IMR-90 (cell line): ENCODE measurements around the gene MYEOV. TPM values are rescaled to one million over a fixed set of nuclear protein-coding genes. Genes with fewer than 3 reads are reported as not detected.
A peak's percentile ranks its signal among the peaks of the same experiment; 100 is the strongest.

Experiments
- ATAC-seq: fragments of 200-7000 bp; cut with Tn5 transposase; 2 replicates; pipeline ENCODE4 v1.9.1; 2020; ENCODE audit warnings: low read depth, mild to moderate bottlenecking, moderate library complexity
- BruUV-seq: library from RNA; stranded (reverse); fragments of 400-500 nt; replicated peaks from 2 replicates; lab custom pipeline; 2021; lab: Mats Ljungman, UMichigan
- CTCF ChIA-PET: fragments of 300-600 bp; formaldehyde crosslinking; extraction: SDS; loops from one replicate; lab custom pipeline; 2021; ENCODE audit warnings: antibody characterized with exemption; lab: Yijun Ruan, JAX
- POLR2A ChIA-PET: fragments of 300-600 bp; sonication (Branson Sonifier 250); formaldehyde crosslinking; loops from one replicate; lab custom pipeline; 2022; ENCODE audit warnings: antibody characterized with exemption; ENCODE audit not compliant: unreplicated experiment; lab: Charles Lee
- DNase-seq: peaks from one replicate; pipeline ENCODE4 v3.0.0; 2013
- H2AFZ ChIP-seq: replicated peaks from 2 replicates; pipeline ENCODE3; 2013; ENCODE audit warnings: low read length, mild to moderate bottlenecking; ENCODE audit not compliant: poor library complexity
- H2AK5ac ChIP-seq: 2 replicates; pipeline ENCODE4 v1.6.1; 2013; ENCODE audit warnings: low read depth, low read length, inconsistent platforms
- H2AK9ac ChIP-seq: replicated peaks from 2 replicates; pipeline ENCODE3; 2013; ENCODE audit warnings: mild to moderate bottlenecking, low read depth, low read length, moderate library complexity; ENCODE audit not compliant: poor library complexity
- H2BK120ac ChIP-seq: 2 replicates; pipeline ENCODE4 v1.6.1; 2013; ENCODE audit warnings: low read depth, low read length, inconsistent platforms
- H2BK15ac ChIP-seq: 3 replicates; pipeline ENCODE4 v1.6.1; 2013; ENCODE audit warnings: low read depth, low read length, inconsistent platforms
- H2BK20ac ChIP-seq: 2 replicates; pipeline ENCODE4 v1.6.1; 2013; ENCODE audit warnings: low read depth, mild to moderate bottlenecking, inconsistent platforms, low read length, moderate library complexity
- H2BK5ac ChIP-seq: 2 replicates; pipeline ENCODE4 v1.6.1; 2013; ENCODE audit warnings: mild to moderate bottlenecking, low read depth, low read length, inconsistent platforms; ENCODE audit not compliant: poor library complexity, severe bottlenecking
- H3K14ac ChIP-seq: replicated peaks from 2 replicates; pipeline ENCODE4 v1.6.1; 2013; ENCODE audit warnings: low read depth, low read length, inconsistent platforms
- H3K18ac ChIP-seq: 2 replicates; pipeline ENCODE4 v1.6.1; 2013; ENCODE audit warnings: low read depth, low read length, control low read depth
- H3K23ac ChIP-seq: 2 replicates; pipeline ENCODE4 v1.6.1; 2013; ENCODE audit warnings: low read depth, low read length, inconsistent platforms
- H3K27ac ChIP-seq: 2 replicates; pipeline ENCODE4 v1.5.1; 2013; ENCODE audit warnings: mild to moderate bottlenecking, control low read depth, low read length; ENCODE audit not compliant: insufficient read depth
- H3K27me3 ChIP-seq: 2 replicates; pipeline ENCODE4 v1.6.1; 2013; ENCODE audit warnings: low read length; ENCODE audit not compliant: control insufficient read depth, insufficient read depth
- H3K36me3 ChIP-seq: 2 replicates; pipeline ENCODE4 v1.6.1; 2013; ENCODE audit warnings: low read length, mixed read lengths; ENCODE audit not compliant: control insufficient read depth, insufficient read depth
- H3K4ac ChIP-seq: 2 replicates; pipeline ENCODE4 v1.6.1; 2013; ENCODE audit warnings: low read depth, low read length, inconsistent platforms
- H3K4me1 ChIP-seq: 2 replicates; pipeline ENCODE4 v1.6.1; 2013; ENCODE audit warnings: low read length, mixed read lengths; ENCODE audit not compliant: control insufficient read depth, insufficient read depth
- H3K4me2 ChIP-seq: 2 replicates; pipeline ENCODE4 v1.6.1; 2013; ENCODE audit warnings: low read depth, mild to moderate bottlenecking, control low read depth, low read length, moderate library complexity
- H3K4me3 ChIP-seq: 2 replicates; pipeline ENCODE4 v1.5.1; 2013; ENCODE audit warnings: low read depth, mild to moderate bottlenecking, control low read depth, low read length, moderate library complexity; ENCODE audit not compliant: insufficient read depth
- H3K56ac ChIP-seq: 2 replicates; pipeline ENCODE4 v1.6.1; 2013; ENCODE audit warnings: low read length, inconsistent platforms; ENCODE audit not compliant: insufficient read depth; ENCODE audit errors: extremely low read depth
- H3K79me1 ChIP-seq, 2 experiments: 2 replicates each; pipeline ENCODE4 v1.6.1; 2013; ENCODE audit warnings: low read length in 2 of 2, inconsistent platforms in 1 of 2, low read depth in 1 of 2
- H3K9ac ChIP-seq: 2 replicates; pipeline ENCODE4 v1.6.1; 2013; ENCODE audit warnings: low read depth, low read length, control low read depth
- H3K9me1 ChIP-seq: 2 replicates; pipeline ENCODE4 v1.6.1; 2013; ENCODE audit warnings: low read length, inconsistent platforms; ENCODE audit not compliant: insufficient read depth
- H3K9me3 ChIP-seq: 2 replicates; pipeline ENCODE4 v1.6.1; 2013; ENCODE audit warnings: low read length; ENCODE audit not compliant: control insufficient read depth, insufficient read depth
- H4K20me1 ChIP-seq: 2 replicates; pipeline ENCODE4 v1.6.1; 2013; ENCODE audit warnings: low read length, inconsistent platforms; ENCODE audit not compliant: insufficient read depth
- H4K5ac ChIP-seq: 2 replicates; pipeline ENCODE4 v1.6.1; 2013; ENCODE audit warnings: mild to moderate bottlenecking, low read depth, low read length, control low read depth
- H4K8ac ChIP-seq, 2 experiments: 2 replicates each; pipeline ENCODE4 v1.6.1; 2013; ENCODE audit warnings: low read depth in 2 of 2, low read length in 2 of 2, control low read depth in 1 of 2, inconsistent platforms in 1 of 2
- H4K91ac ChIP-seq: 2 replicates; pipeline ENCODE4 v1.6.1; 2013; ENCODE audit warnings: low read depth, low read length, inconsistent platforms; ENCODE audit not compliant: insufficient read depth
- BHLHE40 ChIP-seq: fragments of 150-350 bp; IDR thresholded peaks from 2 replicates; pipeline ENCODE4 v1.6.1; 2016; ENCODE audit warnings: mild to moderate bottlenecking, low read depth, low read length
- CEBPB ChIP-seq: IDR thresholded peaks from 2 replicates; pipeline ENCODE4 v1.6.1; 2012; ENCODE audit warnings: low read depth, low read length, improper control_type of control experiment
- CHD1 ChIP-seq: IDR thresholded peaks from 2 replicates; pipeline ENCODE4 v1.6.1; 2012; ENCODE audit warnings: low read depth, low read length, improper control_type of control experiment
- FOS ChIP-seq: fragments of 150-350 bp; IDR thresholded peaks from 2 replicates; pipeline ENCODE4 v1.6.1; 2016; ENCODE audit warnings: low read depth, low read length
- MAFK ChIP-seq: IDR thresholded peaks from 2 replicates; pipeline ENCODE4 v1.6.1; 2012; ENCODE audit warnings: low read depth, low read length, improper control_type of control experiment
- MAZ ChIP-seq: IDR thresholded peaks from 2 replicates; pipeline ENCODE4 v1.6.1; 2012; ENCODE audit warnings: low read depth, mild to moderate bottlenecking, low read length, improper control_type of control experiment, moderate library complexity, borderline replicate concordance
- MXI1 ChIP-seq: IDR thresholded peaks from 2 replicates; pipeline ENCODE4 v1.6.1; 2012; ENCODE audit warnings: low read depth, mild to moderate bottlenecking, low read length, moderate library complexity, borderline replicate concordance
- NFE2L2 ChIP-seq: fragments of 150-350 bp; IDR thresholded peaks from 2 replicates; pipeline ENCODE4 v1.6.1; 2016; ENCODE audit warnings: low read depth, mild to moderate bottlenecking, low read length
- POLR2A ChIP-seq: IDR thresholded peaks from 2 replicates; pipeline ENCODE4 v1.6.1; 2012; ENCODE audit warnings: mild to moderate bottlenecking, low read depth, low read length
- RAD21 ChIP-seq: IDR thresholded peaks from 2 replicates; pipeline ENCODE4 v1.6.1; 2012; ENCODE audit warnings: low read length, improper control_type of control experiment
- RCOR1 ChIP-seq: IDR thresholded peaks from 2 replicates; pipeline ENCODE4 v1.6.1; 2012; ENCODE audit warnings: mild to moderate bottlenecking, low read length, improper control_type of control experiment; ENCODE audit not compliant: insufficient replicate concordance
- RFX5 ChIP-seq: IDR thresholded peaks from 2 replicates; pipeline ENCODE4 v1.8.0; 2012; ENCODE audit warnings: low read depth, mild to moderate bottlenecking, low read length, moderate library complexity
- SMC3 ChIP-seq: fragments of 150-350 bp; IDR thresholded peaks from 2 replicates; pipeline ENCODE4 v1.6.1; 2016; ENCODE audit warnings: low read depth, mild to moderate bottlenecking, antibody characterized with exemption, low read length, moderate library complexity
- WGBS, 2 experiments: methylation state at CpG; one replicate each; pipeline versions ENCODE4 v1.1.5 to v1.1.7; 2013; ENCODE audit warnings: missing lambda C conversion rate in 2 of 2; ENCODE audit not compliant: insufficient read length in 1 of 2; ENCODE audit errors: extremely low coverage in 2 of 2; 5-methylcytosine and 5-hydroxymethylcytosine counted together
- dilution Hi-C: fragments of 300-500 bp; cut with HindIII; formaldehyde crosslinking; loops from one replicate; pipeline ENCODE4 v1.14.3; 2018; ENCODE audit warnings: low sequenced_read_pairs; ENCODE audit not compliant: unreplicated experiment
- in situ Hi-C: fragments of 300-500 bp; cut with MboI; formaldehyde crosslinking; loops from 3 replicates; pipeline ENCODE4 v1.14.3; 2019; ENCODE audit warnings: low sequenced_read_pairs, inconsistent platforms, mixed read lengths
- intact Hi-C: fragments of 100-400 bp; cut with micrococcal nuclease; formaldehyde crosslinking; loops from 2 replicates; pipeline ENCODE4 v1.10.0; 2022
- polyA plus RNA-seq, 3 experiments: library from polyadenylated mRNA; depleted of rRNA; stranded (reverse); fragments of >200 nt; gene quantifications; 2 replicates each; pipeline ENCODE4 v1.2.3, GENCODE V29; 2012; ENCODE audit warnings: low replicate concordance in 1 of 3
- total RNA-seq: library from RNA; depleted of rRNA; stranded (reverse); fragments of >200 nt; gene quantifications from 2 replicates; pipeline ENCODE4 v1.2.3, GENCODE V29; 2012
- TF ChIP-seq, protein P1 (sequence below): fragments of 150-350 bp; IDR thresholded peaks from 2 replicates; pipeline ENCODE4 v1.6.1; 2016; ENCODE audit warnings: low read depth, mild to moderate bottlenecking, low read length, moderate library complexity, borderline replicate concordance
- TF ChIP-seq, protein P2 (sequence below): fragments of 150-350 bp; IDR thresholded peaks from 2 replicates; pipeline ENCODE4 v1.6.1; 2017; ENCODE audit warnings: mild to moderate bottlenecking, antibody characterized with exemption, low read length, low read depth
- TF ChIP-seq, protein P3 (sequence below): conservative IDR thresholded peaks from 2 replicates; pipeline ENCODE4 v1.5.1; 2012; ENCODE audit warnings: mild to moderate bottlenecking, low read depth, low read length, improper control_type of control experiment

The MYEOV gene
- total and polyA plus RNA-seq, 2 of the 4 experiments (the other 2 are of a cell fraction): 5.8 to 6.8 TPM

DNA sequence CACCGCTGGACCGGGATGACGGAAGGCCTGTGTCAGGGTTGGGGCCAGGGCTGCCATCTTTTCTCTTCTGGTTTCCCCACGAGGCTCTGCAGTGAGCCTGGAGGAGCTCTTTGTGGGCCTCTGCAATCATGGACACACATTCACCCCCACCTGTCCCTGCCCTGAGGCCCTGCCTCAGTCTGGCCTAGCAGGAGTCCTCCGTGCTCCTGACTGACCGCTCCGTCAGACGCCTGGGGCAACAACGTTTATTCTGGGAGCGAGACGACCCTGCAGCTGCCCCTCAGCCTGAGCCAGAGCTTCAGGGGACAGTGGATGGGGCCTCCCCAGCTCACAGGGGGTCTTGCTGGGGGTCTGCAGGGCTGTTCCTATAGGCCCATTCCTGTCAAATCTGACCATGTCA is 8.2 kb upstream of the MYEOV start:
- BruUV-seq: no TSS peak
- Histone ChIP-seq H2AK5ac (no peak overlapping the region), H2AFZ (peak overlapping the region; percentile 6)

More for the DNA sequence above, 8.2 kb upstream of the MYEOV start:
- Histone ChIP-seq H3K9me3 (peaks cover 3% of the 10 kb centered on the region), H3K36me3 (no peaks in the 10 kb centered on the region), H4K20me1 (no peaks in the 10 kb centered on the region), H3K9me1 (peaks cover 4% of the 10 kb centered on the region; the same call in 1 of the 2 replicates), H2BK120ac (no peak overlapping the region), H3K4me1 (peaks cover 5% of the 10 kb centered on the region), H3K4me3 (no peak overlapping the region), H3K4me2 (no peak overlapping the region), H2BK15ac (no peak overlapping the region), H4K91ac (no peak overlapping the region), H3K9ac (no peak overlapping the region), H3K56ac (no peak overlapping the region), H3K27me3 (no peaks in the 10 kb centered on the region), H2BK5ac (no peak overlapping the region), H2BK20ac (no peak overlapping the region), H3K4ac (no peak overlapping the region), H3K23ac (no peak overlapping the region), H2AK9ac (no peak overlapping the region), H4K8ac (no peak overlapping the region), H3K27ac (no peak overlapping the region), H3K14ac (no peak overlapping the region), H3K79me1 (no peaks in the 10 kb centered on the region), H3K18ac (no peak overlapping the region), H4K5ac (no peak overlapping the region)
- ChIA-PET CTCF (no interaction called here), POLR2A (no interaction called here)
- dilution Hi-C loops (no loop called here), intact Hi-C loops (no loop called here), in situ Hi-C loops (no loop called here)
- no peak for DNase-seq
- no peak for ATAC-seq
- 90% methylated on average over 9 of the region's 11 CpGs; no CpG with 5 or more reads in 1 of the 2 experiments for WGBS, 2 experiments
- TF ChIP-seq, protein P1, sequence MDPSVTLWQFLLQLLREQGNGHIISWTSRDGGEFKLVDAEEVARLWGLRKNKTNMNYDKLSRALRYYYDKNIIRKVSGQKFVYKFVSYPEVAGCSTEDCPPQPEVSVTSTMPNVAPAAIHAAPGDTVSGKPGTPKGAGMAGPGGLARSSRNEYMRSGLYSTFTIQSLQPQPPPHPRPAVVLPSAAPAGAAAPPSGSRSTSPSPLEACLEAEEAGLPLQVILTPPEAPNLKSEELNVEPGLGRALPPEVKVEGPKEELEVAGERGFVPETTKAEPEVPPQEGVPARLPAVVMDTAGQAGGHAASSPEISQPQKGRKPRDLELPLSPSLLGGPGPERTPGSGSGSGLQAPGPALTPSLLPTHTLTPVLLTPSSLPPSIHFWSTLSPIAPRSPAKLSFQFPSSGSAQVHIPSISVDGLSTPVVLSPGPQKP: no peak
- no peak for TF ChIP-seq POLR2A
- TF ChIP-seq FOS: no peak
- TF ChIP-seq MAZ: no peak
- no peak for TF ChIP-seq RCOR1
- TF ChIP-seq, protein P2, sequence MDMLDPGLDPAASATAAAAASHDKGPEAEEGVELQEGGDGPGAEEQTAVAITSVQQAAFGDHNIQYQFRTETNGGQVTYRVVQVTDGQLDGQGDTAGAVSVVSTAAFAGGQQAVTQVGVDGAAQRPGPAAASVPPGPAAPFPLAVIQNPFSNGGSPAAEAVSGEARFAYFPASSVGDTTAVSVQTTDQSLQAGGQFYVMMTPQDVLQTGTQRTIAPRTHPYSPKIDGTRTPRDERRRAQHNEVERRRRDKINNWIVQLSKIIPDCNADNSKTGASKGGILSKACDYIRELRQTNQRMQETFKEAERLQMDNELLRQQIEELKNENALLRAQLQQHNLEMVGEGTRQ: no peak
- no peak for TF ChIP-seq NFE2L2
- no peak for TF ChIP-seq RAD21
- no peak for TF ChIP-seq MXI1
- no peak for TF ChIP-seq CEBPB
- TF ChIP-seq, protein P3, sequence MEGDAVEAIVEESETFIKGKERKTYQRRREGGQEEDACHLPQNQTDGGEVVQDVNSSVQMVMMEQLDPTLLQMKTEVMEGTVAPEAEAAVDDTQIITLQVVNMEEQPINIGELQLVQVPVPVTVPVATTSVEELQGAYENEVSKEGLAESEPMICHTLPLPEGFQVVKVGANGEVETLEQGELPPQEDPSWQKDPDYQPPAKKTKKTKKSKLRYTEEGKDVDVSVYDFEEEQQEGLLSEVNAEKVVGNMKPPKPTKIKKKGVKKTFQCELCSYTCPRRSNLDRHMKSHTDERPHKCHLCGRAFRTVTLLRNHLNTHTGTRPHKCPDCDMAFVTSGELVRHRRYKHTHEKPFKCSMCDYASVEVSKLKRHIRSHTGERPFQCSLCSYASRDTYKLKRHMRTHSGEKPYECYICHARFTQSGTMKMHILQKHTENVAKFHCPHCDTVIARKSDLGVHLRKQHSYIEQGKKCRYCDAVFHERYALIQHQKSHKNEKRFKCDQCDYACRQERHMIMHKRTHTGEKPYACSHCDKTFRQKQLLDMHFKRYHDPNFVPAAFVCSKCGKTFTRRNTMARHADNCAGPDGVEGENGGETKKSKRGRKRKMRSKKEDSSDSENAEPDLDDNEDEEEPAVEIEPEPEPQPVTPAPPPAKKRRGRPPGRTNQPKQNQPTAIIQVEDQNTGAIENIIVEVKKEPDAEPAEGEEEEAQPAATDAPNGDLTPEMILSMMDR: no peak
- no peak for TF ChIP-seq SMC3
- TF ChIP-seq BHLHE40: no peak
- TF ChIP-seq CHD1: no peak
- TF ChIP-seq RFX5: no peak
- TF ChIP-seq MAFK: no peak
